ENCODE data around the gene PFKFB3.

GRCh38 chr10:6181249-6181648, 21.5 kb upstream of the PFKFB3 start:
- TF ChIP-seq EP300 (IDR thresholded peaks at IDR 0.05), result no peak
- no peak for TF ChIP-seq POLR2A (IDR thresholded peaks at IDR 0.05)
- no peak for TF ChIP-seq CTCF (IDR thresholded peaks at IDR 0.05)
- no peak for TF ChIP-seq POLR2AphosphoS5 (IDR thresholded peaks at IDR 0.05)

Data from sigmoid colon (tissue), 4 donors.